Measurements from ENCODE around the gene RTN1.

Gene RTN1

DNA sequence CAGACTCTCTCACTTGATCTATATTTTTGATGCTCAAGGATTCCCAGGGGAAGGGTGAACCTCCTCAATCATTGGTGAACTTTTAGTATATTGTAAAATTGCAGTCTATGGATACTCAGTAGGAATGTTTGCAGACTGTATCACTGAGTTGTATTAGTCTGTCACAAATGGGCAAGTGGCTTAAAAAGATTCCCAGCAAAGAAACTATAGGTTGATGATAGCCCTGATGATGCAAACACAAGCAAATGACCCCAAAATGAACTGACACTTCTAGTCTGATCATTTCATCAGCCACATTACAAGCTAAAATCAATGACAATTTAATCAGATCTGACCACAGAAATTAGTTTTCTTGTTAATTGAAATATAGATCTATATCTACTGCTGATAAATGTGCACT lies 59.5 kb downstream of the RTN1 start:
- no peak for DNase-seq (ENCODE audit: low spot score)
- Histone ChIP-seq H3K4me3 (no peak overlapping the region), H3K27ac (no peak overlapping the region)
- TF ChIP-seq, protein P1, sequence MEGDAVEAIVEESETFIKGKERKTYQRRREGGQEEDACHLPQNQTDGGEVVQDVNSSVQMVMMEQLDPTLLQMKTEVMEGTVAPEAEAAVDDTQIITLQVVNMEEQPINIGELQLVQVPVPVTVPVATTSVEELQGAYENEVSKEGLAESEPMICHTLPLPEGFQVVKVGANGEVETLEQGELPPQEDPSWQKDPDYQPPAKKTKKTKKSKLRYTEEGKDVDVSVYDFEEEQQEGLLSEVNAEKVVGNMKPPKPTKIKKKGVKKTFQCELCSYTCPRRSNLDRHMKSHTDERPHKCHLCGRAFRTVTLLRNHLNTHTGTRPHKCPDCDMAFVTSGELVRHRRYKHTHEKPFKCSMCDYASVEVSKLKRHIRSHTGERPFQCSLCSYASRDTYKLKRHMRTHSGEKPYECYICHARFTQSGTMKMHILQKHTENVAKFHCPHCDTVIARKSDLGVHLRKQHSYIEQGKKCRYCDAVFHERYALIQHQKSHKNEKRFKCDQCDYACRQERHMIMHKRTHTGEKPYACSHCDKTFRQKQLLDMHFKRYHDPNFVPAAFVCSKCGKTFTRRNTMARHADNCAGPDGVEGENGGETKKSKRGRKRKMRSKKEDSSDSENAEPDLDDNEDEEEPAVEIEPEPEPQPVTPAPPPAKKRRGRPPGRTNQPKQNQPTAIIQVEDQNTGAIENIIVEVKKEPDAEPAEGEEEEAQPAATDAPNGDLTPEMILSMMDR (IDR thresholded peaks at IDR 0.05), result no peak

DNA sequence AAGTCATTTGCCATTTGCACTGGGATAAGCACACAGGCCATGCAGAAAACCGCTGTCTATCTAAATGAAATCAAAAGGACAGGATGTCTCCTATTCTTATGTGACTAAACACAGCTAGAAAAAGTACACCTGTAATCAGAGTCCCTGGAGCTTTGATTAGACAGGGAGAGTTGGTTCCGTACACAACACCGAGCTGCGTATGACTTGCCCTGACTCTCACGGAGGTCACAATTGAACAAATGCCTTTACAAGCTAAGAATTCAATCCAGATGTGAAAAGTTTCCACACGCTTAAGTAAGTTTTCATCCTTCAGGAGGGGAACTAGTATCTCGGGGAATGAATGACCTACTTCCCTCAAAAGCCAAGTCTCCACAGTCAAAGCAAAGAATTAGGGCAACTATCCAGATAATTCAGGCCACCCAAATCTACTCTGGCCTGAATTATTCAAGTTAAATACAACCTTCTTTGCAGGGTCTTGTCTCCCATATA lies 67.5 kb downstream of the RTN1 start:
- DNase-seq (ENCODE audit: low spot score), result no peak
- TF ChIP-seq, protein P1 (IDR thresholded peaks at IDR 0.05), result no peak

DNA sequence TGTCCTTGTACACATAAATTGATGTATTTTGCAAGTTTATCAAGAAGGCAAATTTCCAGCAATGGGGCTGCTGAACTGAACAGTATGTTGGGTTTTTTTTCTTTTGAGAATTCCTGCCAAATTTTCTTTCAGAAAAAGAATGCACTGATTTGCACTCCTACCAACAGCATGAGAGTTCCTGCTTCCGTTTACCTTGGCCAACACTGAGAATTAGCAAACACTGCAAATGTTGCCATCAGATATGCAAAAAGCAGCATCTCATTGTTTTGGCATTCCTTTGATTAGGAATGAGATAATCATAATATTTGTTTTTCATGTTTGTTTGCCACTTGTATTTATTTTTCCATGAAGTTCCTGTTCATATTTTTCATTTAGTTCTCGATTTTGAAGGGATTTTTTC lies 82.4 kb downstream of the RTN1 start:
- TF ChIP-seq, protein P1 (IDR thresholded peaks at IDR 0.05), result no peak
- no peak overlapping the region for H3K4me3 ChIP-seq
- no peak overlapping the region for H3K27ac ChIP-seq
- DNase-seq (ENCODE audit: low spot score), result no peak

More for the DNA sequence above, 67.5 kb downstream of the RTN1 start:
- Histone ChIP-seq H3K27ac (no peak overlapping the region), H3K4me3 (no peak overlapping the region)

DNA sequence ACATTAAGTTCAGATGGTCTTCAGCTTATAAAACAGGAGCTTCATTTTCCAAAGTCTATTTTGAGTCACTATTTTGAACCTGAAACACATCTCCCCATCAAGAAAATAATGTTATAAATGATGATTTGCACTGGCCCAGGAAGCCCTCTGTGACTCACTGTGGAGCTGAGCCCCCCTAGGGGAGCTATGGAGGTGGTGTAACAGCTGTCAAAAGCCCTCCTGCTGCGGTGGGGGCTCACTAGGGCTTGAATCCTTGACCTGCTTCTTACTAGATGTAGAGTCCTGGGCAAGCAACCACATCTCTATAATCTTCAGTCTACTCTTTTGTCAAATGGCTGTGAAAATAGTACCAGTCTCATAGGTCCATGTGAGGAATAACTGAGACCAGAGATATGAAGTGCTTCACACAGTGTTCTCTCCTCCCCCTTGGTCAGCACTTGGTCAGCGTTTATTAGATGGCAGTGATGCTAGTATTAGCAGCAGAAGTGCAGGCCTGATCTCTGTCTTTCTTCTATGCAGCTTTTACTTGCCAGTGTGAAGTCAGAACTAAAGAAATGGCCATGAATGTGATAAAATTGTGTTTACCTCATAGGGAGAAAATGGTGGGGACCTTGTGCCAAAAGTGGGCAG lies 83.4 kb downstream of the RTN1 start:
- H3K27ac ChIP-seq, result no peak overlapping the region
- TF ChIP-seq, protein P1 (IDR thresholded peaks at IDR 0.05), result no peak

DNA sequence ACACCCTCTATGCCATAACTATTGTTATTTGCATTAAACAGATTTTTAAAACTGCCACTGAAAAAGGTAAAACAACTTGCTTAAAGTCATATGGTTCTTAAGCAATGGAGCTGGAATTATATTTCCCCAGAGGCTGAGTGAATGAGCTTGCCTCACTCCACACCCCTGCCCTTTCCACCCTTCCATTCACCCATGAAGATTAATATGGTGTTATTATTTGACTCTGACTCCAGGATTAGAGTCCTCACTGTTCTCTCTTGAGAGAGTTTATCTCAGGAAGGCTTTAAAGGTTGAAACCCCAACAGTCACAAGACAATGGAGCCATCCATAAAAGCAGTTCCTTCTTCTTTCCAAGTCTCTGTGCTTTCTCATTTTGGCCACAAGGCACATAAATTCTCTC lies 84.9 kb downstream of the RTN1 start:
- no peak for DNase-seq (ENCODE audit: low spot score)
- no peak overlapping the region for H3K4me3 ChIP-seq
- H3K27ac ChIP-seq, result no peak overlapping the region
- TF ChIP-seq, protein P1 (IDR thresholded peaks at IDR 0.05), result no peak

More for the DNA sequence above, 83.4 kb downstream of the RTN1 start:
- no peak overlapping the region for H3K4me3 ChIP-seq
- DNase-seq (ENCODE audit: low spot score), result no peak

DNA sequence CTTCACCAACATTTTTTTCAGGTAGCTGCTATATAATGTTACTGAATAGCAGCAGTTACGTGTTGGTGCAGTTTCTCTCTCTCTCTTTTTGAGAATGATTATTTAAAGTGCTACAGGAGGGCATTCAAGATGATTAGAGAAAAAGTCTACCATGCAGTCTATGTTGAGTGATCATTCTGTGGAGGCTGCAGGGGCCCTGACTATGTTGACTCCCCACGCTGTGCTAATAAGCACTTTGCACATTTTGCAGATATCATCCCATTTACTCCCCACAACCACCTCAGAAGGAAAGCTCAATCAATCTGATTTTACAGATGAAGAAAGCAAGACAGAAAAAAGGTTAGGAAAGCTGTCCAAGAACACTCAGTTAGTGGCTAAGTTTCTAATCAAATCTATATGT lies 87.8 kb downstream of the RTN1 start:
- Histone ChIP-seq H3K27ac (no peak overlapping the region), H3K4me3 (no peak overlapping the region)
- TF ChIP-seq, protein P1 (IDR thresholded peaks at IDR 0.05), result no peak
- no peak for DNase-seq (ENCODE audit: low spot score)

DNA sequence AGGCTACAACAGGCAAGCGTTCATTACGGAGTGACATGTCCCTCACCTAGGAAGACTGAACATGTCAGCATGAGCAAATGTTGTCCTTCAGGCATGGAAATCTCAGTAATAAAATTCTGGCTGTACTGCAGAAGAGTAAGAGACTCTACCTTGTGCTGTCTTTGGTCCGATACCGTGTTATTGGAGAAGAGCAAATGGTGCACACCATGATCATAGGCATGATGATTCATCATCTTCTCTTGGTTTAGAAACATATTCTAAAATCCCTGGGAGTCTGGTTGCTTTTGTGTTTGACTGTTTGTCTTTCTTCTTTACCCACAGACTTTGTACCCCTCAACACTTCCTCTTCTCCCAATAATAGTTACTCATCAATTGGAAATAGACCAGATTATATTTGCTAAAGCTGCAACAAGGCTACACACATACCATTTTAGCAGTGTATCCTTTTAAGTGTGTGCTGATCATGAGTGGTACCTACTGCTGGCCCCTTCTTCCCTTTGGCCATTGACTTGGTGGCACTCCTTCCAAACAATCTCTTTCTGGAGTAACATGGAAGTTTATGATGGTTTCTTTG lies 93.5 kb downstream of the RTN1 start:
- TF ChIP-seq, protein P1 (IDR thresholded peaks at IDR 0.05), result no peak
- Histone ChIP-seq H3K4me3 (no peak overlapping the region), H3K27ac (no peak overlapping the region)
- no peak for DNase-seq (ENCODE audit: low spot score)
